GM12878 (cell line): ENCODE measurements around the gene SCGB1A1. TPM values are rescaled to one million over a fixed set of nuclear protein-coding genes. Genes with fewer than 3 reads are reported as not detected.

ENCODE experiments used
- ATAC-seq: fragments of 200-7000 bp; cut with Tn5 transposase; 3 replicates; pipeline ENCODE4 v1.9.1; 2020; ENCODE audit warnings: mild to moderate bottlenecking, moderate library complexity
- BruUV-seq: library from RNA; stranded (reverse); fragments of 400-500 nt; replicated peaks from 2 replicates; lab custom pipeline; 2021; lab: Mats Ljungman, UMichigan
- CTCF ChIA-PET: fragments of 300-600 bp; sonication (Branson Sonifier 250); formaldehyde crosslinking; extraction: SDS; loops from one replicate; lab custom pipeline; 2021; ENCODE audit warnings: inconsistent platforms; lab: Yijun Ruan, JAX
- POLR2A ChIA-PET: fragments of 350-600 bp; formaldehyde crosslinking; extraction: SDS; loops from one replicate; lab custom pipeline; 2021; ENCODE audit warnings: inconsistent platforms; lab: Charles Lee
- RAD21 ChIA-PET: fragments of 300-600 bp; sonication (Branson Sonifier 250); formaldehyde crosslinking; loops from one replicate; lab custom pipeline; 2023; ENCODE audit warnings: antibody characterized with exemption; ENCODE audit not compliant: unreplicated experiment; lab: Charles Lee
- SMC1A ChIA-PET: fragments of 300-600 bp; sonication (Branson Sonifier 250); formaldehyde crosslinking; loops from one replicate; lab custom pipeline; 2023; ENCODE audit not compliant: unreplicated experiment, uncharacterized antibody; lab: Charles Lee
- DNase-seq: peaks from one replicate; pipeline ENCODE4 v3.0.0-alpha.2; 2011; ENCODE audit warnings: low read depth, low spot score
- FAIRE-seq: peaks from 3 replicates; lab custom pipeline; 2011; peaks lifted over from hg19 to GRCh38; lab: Jason Lieb, UNC
- H2AFZ ChIP-seq: 2 replicates; pipeline ENCODE4 v1.6.0; 2011; ENCODE audit warnings: low read depth, low read length, control low read depth; ENCODE audit not compliant: control insufficient read depth
- H3K27ac ChIP-seq: 2 replicates; pipeline ENCODE4 v1.5.1; 2011; ENCODE audit warnings: control low read depth; ENCODE audit not compliant: control insufficient read depth, insufficient read depth
- H3K27me3 ChIP-seq, 2 experiments: replicated peaks in 1 of 2; 2 replicates each; pipeline versions ENCODE4 v1.6.0 to v1.6.1; 2011; ENCODE audit warnings: low read length in 1 of 2; ENCODE audit not compliant: control insufficient read depth in 2 of 2, insufficient read depth in 2 of 2
- H3K36me3 ChIP-seq, 2 experiments: 2 replicates each; pipeline ENCODE4 v1.5.1; 2011; ENCODE audit warnings: low read length in 1 of 2; ENCODE audit not compliant: control insufficient read depth in 2 of 2, insufficient read depth in 2 of 2
- H3K4me1 ChIP-seq: 2 replicates; pipeline ENCODE4 v1.6.1; 2011; ENCODE audit warnings: mild to moderate bottlenecking, low read length, moderate library complexity, mixed read lengths; ENCODE audit not compliant: control insufficient read depth, insufficient read depth
- H3K4me2 ChIP-seq: 2 replicates; pipeline ENCODE4 v1.6.0; 2011; ENCODE audit warnings: control low read depth; ENCODE audit not compliant: control insufficient read depth, insufficient read depth
- H3K4me3 ChIP-seq: fragments of 200-600 bp; sonication (generic); 2 replicates; pipeline ENCODE4 v1.5.1; 2016
- H3K79me2 ChIP-seq: 2 replicates; pipeline ENCODE4 v1.6.0; 2011; ENCODE audit warnings: low read length; ENCODE audit not compliant: control insufficient read depth, insufficient read depth
- H3K9ac ChIP-seq: 2 replicates; pipeline ENCODE4 v1.8.0; 2011; ENCODE audit warnings: low read length, control low read depth, mixed read lengths; ENCODE audit not compliant: control insufficient read depth, insufficient read depth
- H3K9me3 ChIP-seq: replicated peaks from 3 replicates; pipeline ENCODE4 v1.5.1; 2011; ENCODE audit warnings: mild to moderate bottlenecking, low read length; ENCODE audit not compliant: control insufficient read depth, insufficient read depth
- H4K20me1 ChIP-seq: 2 replicates; pipeline ENCODE4 v1.6.0; 2011; ENCODE audit not compliant: control insufficient read depth, insufficient read depth
- BMI1 ChIP-seq: fragments of 450-650 bp; IDR thresholded peaks from 2 replicates; pipeline ENCODE4 v1.6.1; 2016; ENCODE audit warnings: mild to moderate bottlenecking, moderate library complexity, borderline replicate concordance
- ELK1 ChIP-seq: IDR thresholded peaks from 2 replicates; pipeline ENCODE4 v1.6.1; 2012; ENCODE audit warnings: low read depth, low read length, improper control_type of control experiment
- FOXM1 ChIP-seq: IDR thresholded peaks from 2 replicates; pipeline ENCODE4 v1.6.1; 2012; ENCODE audit warnings: low read depth, mild to moderate bottlenecking, inconsistent platforms, low read length, moderate library complexity
- GATAD2B ChIP-seq: fragments of 450-650 bp; conservative IDR thresholded peaks from 2 replicates; pipeline ENCODE4 v1.6.1; 2017; ENCODE audit warnings: low read depth, mild to moderate bottlenecking, moderate library complexity
- HSF1 ChIP-seq: fragments of 150-350 bp; IDR thresholded peaks from 2 replicates; pipeline ENCODE4 v1.6.1; 2014; ENCODE audit warnings: mild to moderate bottlenecking, low read depth, low read length
- IKZF2 ChIP-seq, 2 experiments: fragments of 450-650 bp; IDR thresholded peaks; 2 replicates each; pipeline ENCODE4 v1.6.1; 2017; ENCODE audit warnings: mild to moderate bottlenecking in 2 of 2, moderate library complexity in 2 of 2
- LARP7 ChIP-seq: fragments of 450-650 bp; IDR thresholded peaks from 2 replicates; pipeline ENCODE4 v1.6.1; 2017; ENCODE audit warnings: mild to moderate bottlenecking
- MEF2B ChIP-seq: fragments of 450-650 bp; IDR thresholded peaks from 2 replicates; pipeline ENCODE4 v1.6.1; 2018; ENCODE audit warnings: mild to moderate bottlenecking, moderate library complexity; ENCODE audit not compliant: partially characterized antibody, poor library complexity, severe bottlenecking
- MYC ChIP-seq: IDR thresholded peaks from 2 replicates; pipeline ENCODE4 v1.6.1; 2011; ENCODE audit warnings: mild to moderate bottlenecking, low read length, moderate library complexity, inconsistent platforms; ENCODE audit not compliant: insufficient read depth, insufficient replicate concordance, insufficient read length, severe bottlenecking
- NFXL1 ChIP-seq: fragments of 450-650 bp; IDR thresholded peaks from 2 replicates; pipeline ENCODE4 v1.6.1; 2017; ENCODE audit warnings: antibody characterized with exemption, mild to moderate bottlenecking, borderline replicate concordance
- RUNX3 ChIP-seq: IDR thresholded peaks from 2 replicates; pipeline ENCODE4 v1.6.1; 2012; ENCODE audit warnings: low read length, inconsistent platforms
- SKIL ChIP-seq: fragments of 450-650 bp; IDR thresholded peaks from 2 replicates; pipeline ENCODE4 v1.6.1; 2017; ENCODE audit warnings: mild to moderate bottlenecking, low read depth, inconsistent platforms; ENCODE audit not compliant: poor library complexity, severe bottlenecking
- STAT3 ChIP-seq: IDR thresholded peaks from 2 replicates; pipeline ENCODE4 v1.6.1; 2011; ENCODE audit warnings: low read depth, low read length, improper control_type of control experiment
- TAF1 ChIP-seq: IDR thresholded peaks from 2 replicates; pipeline ENCODE4 v1.6.1; 2011; ENCODE audit warnings: mild to moderate bottlenecking, low read depth, low read length, borderline replicate concordance
- ZNF24 ChIP-seq: fragments of 450-650 bp; IDR thresholded peaks from 2 replicates; pipeline ENCODE4 v1.6.1; 2017; ENCODE audit warnings: antibody characterized with exemption, mild to moderate bottlenecking
- WGBS: methylation state at CpG from one replicate; pipeline ENCODE4 v1.1.6; 2016; ENCODE audit warnings: low lambda C conversion rate; ENCODE audit not compliant: insufficient replicate concordance, insufficient coverage; ENCODE audit errors: missing lambda C conversion rate; 5-methylcytosine and 5-hydroxymethylcytosine counted together
- in situ Hi-C: fragments of 300-500 bp; cut with MboI; formaldehyde crosslinking; loops from 9 replicates; pipeline ENCODE4 v1.14.3; 2018; ENCODE audit warnings: mixed read lengths
- intact Hi-C: fragments of 100-400 bp; cut with micrococcal nuclease; formaldehyde crosslinking; loops from one replicate; pipeline ENCODE4 v1.14.2; 2022; ENCODE audit not compliant: unreplicated experiment
- polyA plus RNA-seq, 11 experiments: library from polyadenylated mRNA; depleted of rRNA in 4 of 11; unstranded in 6 of 11; stranded (reverse) in 5 of 11; fragments of >200 nt; fragmentation: Nextera tagmentation in 4 of 11; fragmentation: Illumina TruSeq in 1 of 11; extraction: Ambion mirVana in 4 of 11; extraction: Trizol in 1 of 11; gene quantifications; 1 replicate in 1 of 11; 2 replicates in 10 of 11; pipeline versions ENCODE4 v1.2.1 to v1.2.3, GENCODE V29; 2011 to 2016; ENCODE audit warnings: inconsistent platforms in 2 of 11, missing spikeins in 2 of 11, low read depth in 1 of 11
- total RNA-seq, 4 experiments: library from RNA; depleted of rRNA in 3 of 4; stranded (reverse); fragments of >200 nt in 3 of 4; fragmentation: Illumina TruSeq in 1 of 4; extraction: Trizol in 1 of 4; gene quantifications; 2 replicates each; pipeline versions ENCODE4 v1.2.1 to v1.2.3, GENCODE V29; 2013 to 2021

SCGB1A1 gene
- total and polyA plus RNA-seq, 10 of the 15 experiments (the other 5 are each of a cell fraction or from before 2014, with no cell fraction given) = not detected

- no peak for TF ChIP-seq SKIL
- TF ChIP-seq HSF1 = no peak
- TF ChIP-seq FOXM1 = no peak
- TF ChIP-seq RUNX3 = no peak
Measured at GRCh38 chr11:62439785-62440602, 21.2 kb downstream of the SCGB1A1 start (continued).

GRCh38 chr11:62443390-62444235 is 24.8 kb downstream of the SCGB1A1 start:
- Histone ChIP-seq H4K20me1 (no peaks in the 10 kb centered on the region), H3K9ac (no peak overlapping the region), H3K27me3 (peaks cover 0 to 3% of the 10 kb centered on the region in 2 experiments; a peak in 1 of 4 replicates), H3K9me3 (no peaks in the 10 kb centered on the region), H3K27ac (no peak overlapping the region), H3K4me2 (no peak overlapping the region), H3K4me3 (no peak overlapping the region), H3K4me1 (no peaks in the 10 kb centered on the region), H3K36me3 (no peaks in the 10 kb centered on the region), H2AFZ (peak overlapping the region; percentile 10; the same call in 1 of the 2 replicates), H3K79me2 (no peaks in the 10 kb centered on the region)
- ATAC-seq (peak; percentile 46), FAIRE-seq (no peak), DNase-seq (no peak)
- RAD21 ChIA-PET = interaction anchor here (0.8 to 2.1 kb wide), 4 partner anchors 19 to 115 kb away, joined by 3 to 7 read pairs (median 6); no protein-coding TSS in a partner anchor
- intact Hi-C loops (loop anchor here (5.0 kb wide), 1 partner anchor 99 kb away; no protein-coding TSS in a partner anchor), in situ Hi-C loops (no loop called here)
- CTCF ChIA-PET = interaction anchor here (0.6 to 2.5 kb wide), 9 partner anchors 16 to 463 kb away, joined by 3 to 17 read pairs (median 3); no protein-coding TSS in a partner anchor
- POLR2A ChIA-PET = interaction anchor here (0.6 to 1.4 kb wide), 5 partner anchors 15 to 122 kb away, joined by 3 to 6 read pairs (median 4); no protein-coding TSS in a partner anchor
- no TSS peak for BruUV-seq
- SMC1A ChIA-PET = interaction anchor here (0.5 to 2.1 kb wide), 6 partner anchors 8 to 233 kb away, joined by 3 to 8 read pairs (median 4); no protein-coding TSS in a partner anchor
- TF ChIP-seq TAF1 = no peak
- TF ChIP-seq GATAD2B = no peak
- TF ChIP-seq IKZF2 (IDR thresholded peaks at IDR 0.05) = no peak
- no peak for TF ChIP-seq MYC
- TF ChIP-seq STAT3 = no peak
- TF ChIP-seq MEF2B = no peak
- TF ChIP-seq LARP7 = no peak
- TF ChIP-seq NFXL1 = no peak
- TF ChIP-seq ELK1 = no peak
- no peak for TF ChIP-seq ZNF24
- no peak for TF ChIP-seq BMI1
- 55% methylated on average over 17 of the region's 17 CpGs for WGBS
